ENCODE measurements around the gene ABTB2. TPM values are rescaled to one million over a fixed set of nuclear protein-coding genes. Genes with fewer than 3 reads are reported as not detected.
"Not testable (repeated sequence)": the region's sequence is repeated elsewhere in the genome, so short reads cannot be mapped to it uniquely, and the experiment has no call there.

Gene ABTB2
- total RNA-seq, 2 experiments from 2014 or later, result 0.91 to 0.97 TPM

- POLR2A ChIA-PET, result no interaction called here
- no peaks in the 10 kb centered on the region for H3K36me3 Mint-ChIP-seq
- DNase-seq (no peak), ATAC-seq (ENCODE audit: low read depth) (no peak)
- no peaks in the 10 kb centered on the region for H3K9me3 Mint-ChIP-seq
- H3K4me3 Mint-ChIP-seq, result no peak overlapping the region
- no peak overlapping the region for H3K27ac Mint-ChIP-seq
- peaks cover 2% of the 10 kb centered on the region for H3K27me3 Mint-ChIP-seq
- H3K4me1 Mint-ChIP-seq, result peaks cover 6% of the 10 kb centered on the region
Measured at GRCh38 chr11:34183848-34184391, 173.9 kb downstream of the ABTB2 start.

DNA sequence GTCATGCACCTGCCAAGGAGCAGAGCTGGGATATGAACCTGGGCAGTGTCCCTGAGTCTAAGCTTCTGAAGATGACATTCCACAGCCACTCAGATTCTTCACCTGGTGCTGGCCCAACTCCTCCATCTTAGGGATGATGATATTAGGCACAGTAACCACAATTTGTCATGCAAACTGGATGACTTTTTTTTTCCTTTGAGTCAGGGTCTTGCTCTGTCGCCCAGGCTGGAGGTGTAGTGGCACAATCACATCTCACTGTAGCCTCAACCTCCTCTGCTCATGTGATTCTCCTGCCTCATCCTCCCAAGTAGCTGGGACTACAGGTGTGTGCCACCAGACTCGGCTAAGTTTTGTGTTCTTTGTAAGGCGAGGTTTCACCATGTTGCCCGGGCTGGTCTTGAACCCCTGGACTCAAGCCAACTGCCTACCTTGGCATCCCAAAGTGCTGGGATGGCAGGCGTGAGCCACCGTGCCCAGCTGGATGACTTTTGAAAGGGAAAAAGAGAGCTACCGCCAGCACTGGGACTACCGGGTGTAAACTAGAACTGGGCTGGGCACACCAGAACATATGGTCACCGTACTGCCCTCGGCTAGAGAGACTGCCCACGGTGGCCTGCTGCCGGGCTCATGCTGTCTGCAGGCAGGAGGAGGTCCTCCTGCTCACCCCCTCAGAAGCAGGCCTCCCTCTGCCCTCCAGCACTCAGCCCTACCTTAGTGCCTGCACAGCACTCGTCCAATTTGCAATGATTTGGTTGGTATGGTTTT lies 174.7 kb downstream of the ABTB2 start:
- POLR2A ChIA-PET, result interaction anchor here (1.2 kb wide), 1 partner anchor 23 kb away, joined by 3 read pairs; no protein-coding TSS in a partner anchor
- no peaks in the 10 kb centered on the region for H3K27me3 Mint-ChIP-seq
- H3K4me1 Mint-ChIP-seq, result peaks cover 6% of the 10 kb centered on the region
- no peaks in the 10 kb centered on the region for H3K36me3 Mint-ChIP-seq
- ATAC-seq (ENCODE audit: low read depth), result no peak
- no peak for DNase-seq
- no peak overlapping the region for H3K27ac Mint-ChIP-seq
- no peaks in the 10 kb centered on the region for H3K9me3 Mint-ChIP-seq
- H3K4me3 Mint-ChIP-seq, result no peak overlapping the region

GRCh38 chr11:34182425-34182824 lies 175.4 kb downstream of the ABTB2 start:
- POLR2A ChIA-PET, result interaction anchor here (0.7 to 1.2 kb wide), 3 partner anchors 13 to 176 kb away, joined by 3 to 5 read pairs (median 3); partner anchors contain the start of gene ABTB2
- H3K36me3 Mint-ChIP-seq, result no peaks in the 10 kb centered on the region
- peaks cover 9% of the 10 kb centered on the region for H3K4me1 Mint-ChIP-seq
- no peak overlapping the region for H3K27ac Mint-ChIP-seq
- H3K9me3 Mint-ChIP-seq, result no peaks in the 10 kb centered on the region
- DNase-seq (no peak), ATAC-seq (ENCODE audit: low read depth) (no peak)
- no peaks in the 10 kb centered on the region for H3K27me3 Mint-ChIP-seq
- H3K4me3 Mint-ChIP-seq, result no peak overlapping the region

DNA sequence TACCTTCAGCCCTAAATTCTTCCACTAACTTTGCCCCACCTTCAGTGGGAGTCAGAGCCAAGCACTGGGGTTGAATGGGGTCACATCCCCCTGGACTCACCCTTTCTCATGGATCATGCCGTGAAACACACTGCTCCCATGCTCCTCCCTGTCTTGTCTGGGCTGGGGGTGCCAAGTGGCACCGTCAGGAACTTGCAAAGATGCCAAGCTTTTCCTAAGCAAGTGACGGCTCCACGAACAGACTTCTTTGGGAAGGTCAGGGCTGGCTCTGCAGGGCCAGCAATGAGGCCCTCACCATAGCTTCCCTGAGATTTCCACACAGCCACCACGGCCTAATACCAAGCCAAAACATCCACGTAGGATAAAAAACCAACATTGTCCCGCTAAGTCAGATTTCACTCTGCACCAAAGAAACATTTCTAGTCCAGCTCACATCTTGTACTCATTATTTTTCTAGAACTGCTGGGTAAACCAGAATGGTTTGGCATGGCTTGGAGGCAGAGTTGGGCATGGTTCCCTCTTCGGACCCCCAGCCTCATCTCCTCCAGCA lies 175.9 kb downstream of the ABTB2 start:
- no peaks in the 10 kb centered on the region for H3K36me3 Mint-ChIP-seq
- H3K4me1 Mint-ChIP-seq, result peaks cover 9% of the 10 kb centered on the region
- no peak for ATAC-seq (ENCODE audit: low read depth)
- no peak overlapping the region for H3K4me3 Mint-ChIP-seq
- DNase-seq, result no peak
- no peak overlapping the region for H3K27ac Mint-ChIP-seq
- POLR2A ChIA-PET, result interaction anchor here (0.7 to 1.2 kb wide), 3 partner anchors 13 to 176 kb away, joined by 3 to 5 read pairs (median 3); partner anchors contain the start of gene ABTB2
- no peaks in the 10 kb centered on the region for H3K9me3 Mint-ChIP-seq
- no peaks in the 10 kb centered on the region for H3K27me3 Mint-ChIP-seq

DNA sequence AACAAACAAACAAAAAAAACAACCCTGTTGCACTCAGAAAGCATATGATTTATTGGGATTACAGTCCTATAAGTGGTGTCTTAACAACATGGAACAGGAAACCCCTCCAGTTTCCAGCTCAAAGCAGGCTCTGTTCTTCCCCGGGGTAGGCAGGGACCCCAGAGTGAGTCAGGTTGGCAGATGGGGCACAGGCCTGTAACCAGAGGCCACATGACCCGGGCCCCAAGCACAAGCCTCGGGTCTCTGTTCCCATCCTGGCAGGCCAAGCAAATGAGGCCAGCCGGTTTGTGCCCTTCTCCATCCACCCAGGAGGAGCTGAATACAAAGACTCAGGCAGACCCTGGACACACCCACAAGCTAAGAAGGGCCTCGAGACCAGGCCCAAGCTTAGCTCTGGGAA lies 176.6 kb downstream of the ABTB2 start:
- Mint-ChIP-seq H3K4me1 (peaks cover 9% of the 10 kb centered on the region), H3K36me3 (no peaks in the 10 kb centered on the region), H3K27ac (no peak overlapping the region), H3K4me3 (no peak overlapping the region), H3K27me3 (peaks cover 2% of the 10 kb centered on the region), H3K9me3 (no peaks in the 10 kb centered on the region)
- POLR2A ChIA-PET, result interaction anchor here (1.2 kb wide), 1 partner anchor 177 kb away, joined by 3 read pairs; the partner anchor contains the start of gene ABTB2
- no peak for DNase-seq
- ATAC-seq (ENCODE audit: low read depth), result no peak

GRCh38 chr11:34180814-34181165 lies 177.0 kb downstream of the ABTB2 start:
- H3K4me1 Mint-ChIP-seq; H3K4me3 Mint-ChIP-seq; DNase-seq; POLR2A ChIA-PET; H3K9me3 Mint-ChIP-seq; H3K27ac Mint-ChIP-seq; H3K27me3 Mint-ChIP-seq; ATAC-seq (ENCODE audit: low read depth); H3K36me3 Mint-ChIP-seq: not testable (repeated sequence)

GRCh38 chr11:34180040-34180813 lies 177.6 kb downstream of the ABTB2 start:
- POLR2A ChIA-PET, result no interaction called here
- H3K36me3 Mint-ChIP-seq, result no peaks in the 10 kb centered on the region
- peaks cover 12% of the 10 kb centered on the region for H3K4me1 Mint-ChIP-seq
- H3K27ac Mint-ChIP-seq, result no peak overlapping the region
- H3K9me3 Mint-ChIP-seq, result no peaks in the 10 kb centered on the region
- ATAC-seq (ENCODE audit: low read depth) (no peak), DNase-seq (no peak)
- H3K4me3 Mint-ChIP-seq, result no peak overlapping the region
- peaks cover 4% of the 10 kb centered on the region for H3K27me3 Mint-ChIP-seq

DNA sequence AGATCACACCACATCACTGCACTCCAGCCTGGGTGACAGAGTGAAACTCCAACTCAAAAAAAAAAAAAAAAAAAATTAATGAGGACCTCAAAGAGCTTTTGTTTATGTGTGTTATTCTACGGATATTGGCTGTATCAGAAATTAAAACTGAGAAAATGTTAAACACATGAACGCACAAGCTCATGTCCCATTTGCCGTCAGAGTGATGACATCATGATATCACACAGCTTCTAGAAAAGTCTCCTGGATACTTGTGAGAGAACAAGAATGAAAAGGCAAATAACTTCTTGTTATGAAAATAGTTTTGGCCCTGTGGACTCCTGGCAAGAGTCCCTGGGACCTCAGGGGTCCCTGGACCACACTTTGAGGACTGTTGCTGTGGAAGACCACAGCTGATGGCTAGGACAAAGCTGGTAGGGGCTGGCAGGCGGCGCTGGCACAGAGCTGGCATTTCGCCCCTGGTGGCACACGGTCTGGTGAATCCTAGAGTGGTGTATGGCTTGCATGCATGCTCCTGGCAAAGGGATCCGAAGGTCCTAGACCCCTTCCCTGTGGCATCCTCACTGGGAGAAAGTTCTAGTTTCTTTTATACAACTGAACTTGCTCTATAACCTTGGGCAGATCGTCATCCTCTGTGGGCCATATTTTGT lies 178.7 kb downstream of the ABTB2 start:
- Mint-ChIP-seq H3K27me3 (peaks cover 4% of the 10 kb centered on the region), H3K9me3 (no peaks in the 10 kb centered on the region), H3K27ac (no peak overlapping the region), H3K4me1 (peaks cover 9% of the 10 kb centered on the region), H3K4me3 (no peak overlapping the region), H3K36me3 (no peaks in the 10 kb centered on the region)
- POLR2A ChIA-PET, result interaction anchor here (1.7 kb wide), 1 partner anchor 178 kb away, joined by 6 read pairs; the partner anchor contains the start of gene ABTB2
- ATAC-seq (ENCODE audit: low read depth), result no peak
- DNase-seq, result no peak

- H3K4me3 Mint-ChIP-seq, result no peak overlapping the region
Measured at GRCh38 chr11:34178209-34178821, 179.5 kb downstream of the ABTB2 start.

DNA sequence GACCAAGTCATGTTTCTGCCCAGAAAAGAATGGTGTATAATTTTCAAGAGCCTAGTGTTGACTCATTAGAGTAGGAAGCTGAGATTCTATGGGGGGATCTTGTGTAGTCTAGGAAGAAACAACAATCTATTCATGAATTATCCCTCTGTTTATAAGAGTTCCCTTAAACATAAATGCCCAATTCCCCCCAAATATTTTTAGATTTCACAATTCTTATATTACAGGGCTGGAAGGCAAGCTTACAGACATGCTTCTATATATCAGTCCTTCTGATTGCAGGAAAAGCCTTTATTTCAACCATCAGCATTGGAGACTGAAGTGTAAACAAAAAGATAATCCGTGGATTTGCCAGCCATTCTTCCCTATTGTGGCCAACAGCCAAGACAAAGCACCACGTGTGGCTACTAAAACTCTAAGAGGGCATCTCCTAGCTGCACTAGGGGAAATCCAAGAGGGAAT lies 181.0 kb downstream of the ABTB2 start:
- no peak for DNase-seq
- peaks cover 12% of the 10 kb centered on the region for H3K4me1 Mint-ChIP-seq
- POLR2A ChIA-PET, result no interaction called here
- ATAC-seq (ENCODE audit: low read depth), result no peak
- H3K27me3 Mint-ChIP-seq, result peaks cover 4% of the 10 kb centered on the region
- H3K36me3 Mint-ChIP-seq, result no peaks in the 10 kb centered on the region
- H3K27ac Mint-ChIP-seq, result no peak overlapping the region
- no peaks in the 10 kb centered on the region for H3K9me3 Mint-ChIP-seq
- H3K4me3 Mint-ChIP-seq, result no peak overlapping the region

More at GRCh38 chr11:34178209-34178821, 179.5 kb downstream of the ABTB2 start:
- Mint-ChIP-seq H3K27me3 (peaks cover 4% of the 10 kb centered on the region), H3K36me3 (no peaks in the 10 kb centered on the region), H3K9me3 (no peaks in the 10 kb centered on the region), H3K4me1 (peaks cover 12% of the 10 kb centered on the region), H3K27ac (no peak overlapping the region)
- no peak for DNase-seq
- POLR2A ChIA-PET, result interaction anchor here (1.7 kb wide), 1 partner anchor 179 kb away, joined by 6 read pairs; the partner anchor contains the start of gene ABTB2
- no peak for ATAC-seq (ENCODE audit: low read depth)

- Mint-ChIP-seq H3K4me1 (peaks cover 10% of the 10 kb centered on the region), H3K36me3 (no peaks in the 10 kb centered on the region), H3K27me3 (peaks cover 4% of the 10 kb centered on the region), H3K4me3 (no peak overlapping the region), H3K9me3 (no peaks in the 10 kb centered on the region), H3K27ac (no peak overlapping the region)
- DNase-seq (no peak), ATAC-seq (ENCODE audit: low read depth) (no peak)
- POLR2A ChIA-PET, result interaction anchor here (1.9 to 2.8 kb wide), 2 partner anchors 74 to 182 kb away, joined by 7 to 28 read pairs; partner anchors contain the start of gene ABTB2
Measured at GRCh38 chr11:34175284-34176019, 182.4 kb downstream of the ABTB2 start.
